Measurements from ENCODE around the gene GBGT1.

Gene GBGT1

GRCh38 chr9:133162861-133163503 lies 732 bp downstream of the GBGT1 start:
- Mint-ChIP-seq H3K36me3 (ENCODE audit: low read depth) (peaks cover 11% of the 10 kb centered on the region), H3K27me3 (ENCODE audit: low read depth, poor library complexity) (peaks cover 20% of the 10 kb centered on the region), H3K9me3 (no peaks in the 10 kb centered on the region), H3K27ac (no peak overlapping the region), H3K4me1 (peaks cover 29% of the 10 kb centered on the region), H3K4me3 (peak overlapping the region; percentile 64)
- no peak for DNase-seq
- no peak for TF ChIP-seq CTCF (IDR thresholded peaks at IDR 0.05)

GRCh38 chr9:133161547-133161950 lies 2.2 kb downstream of the GBGT1 start:
- Mint-ChIP-seq H3K27ac (no peak overlapping the region), H3K36me3 (ENCODE audit: low read depth) (peaks cover 11% of the 10 kb centered on the region), H3K27me3 (ENCODE audit: low read depth, poor library complexity) (peaks cover 20% of the 10 kb centered on the region), H3K9me3 (no peaks in the 10 kb centered on the region), H3K4me3 (no peak overlapping the region), H3K4me1 (peaks cover 23% of the 10 kb centered on the region)
- DNase-seq, result no peak
- no peak for TF ChIP-seq CTCF (IDR thresholded peaks at IDR 0.05)

DNA sequence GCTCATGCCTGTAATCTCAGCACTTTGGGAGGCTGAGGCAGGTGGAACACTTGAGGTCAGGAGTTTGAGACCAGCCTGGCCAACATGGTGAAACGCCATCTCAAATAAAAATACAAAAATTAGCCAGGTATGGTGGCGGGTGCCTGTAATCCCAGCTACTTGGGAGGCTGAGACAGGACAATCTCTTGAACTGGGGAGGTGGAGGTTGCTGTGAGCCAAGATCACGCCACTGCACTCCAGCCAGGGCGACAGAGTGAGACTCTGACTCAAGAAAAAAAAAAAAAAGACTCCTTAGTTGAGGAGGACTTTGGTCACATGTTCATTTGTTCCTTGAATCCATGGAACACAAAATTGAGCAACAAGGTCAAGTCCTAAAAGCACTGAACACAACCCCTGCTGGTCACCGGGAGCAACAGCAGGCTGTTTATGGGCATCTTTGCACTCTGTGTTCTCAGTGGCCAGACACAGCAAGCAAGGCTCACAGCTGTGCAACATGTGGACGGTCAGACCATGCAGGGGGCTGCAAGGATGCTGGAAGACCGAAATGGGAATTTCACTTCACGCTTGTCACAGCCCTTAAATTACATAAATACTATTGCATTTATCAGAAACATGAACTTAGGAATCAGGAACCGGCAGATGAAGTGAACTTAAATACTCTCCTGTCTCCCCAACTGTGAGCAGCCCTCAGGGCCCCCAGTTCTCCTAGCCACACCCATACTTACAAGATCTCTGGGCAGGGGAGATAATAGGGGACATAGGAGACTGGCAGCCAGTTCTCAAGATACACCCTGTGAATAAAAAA lies 2.8 kb downstream of the GBGT1 start:
- Mint-ChIP-seq H3K27me3 (ENCODE audit: low read depth, poor library complexity) (peaks cover 15% of the 10 kb centered on the region), H3K36me3 (ENCODE audit: low read depth) (peaks cover 11% of the 10 kb centered on the region), H3K27ac (no peak overlapping the region), H3K4me1 (peaks cover 23% of the 10 kb centered on the region), H3K4me3 (no peak overlapping the region), H3K9me3 (no peaks in the 10 kb centered on the region)
- no peak for DNase-seq
- TF ChIP-seq CTCF (IDR thresholded peaks at IDR 0.05), result peak; percentile 62

DNA sequence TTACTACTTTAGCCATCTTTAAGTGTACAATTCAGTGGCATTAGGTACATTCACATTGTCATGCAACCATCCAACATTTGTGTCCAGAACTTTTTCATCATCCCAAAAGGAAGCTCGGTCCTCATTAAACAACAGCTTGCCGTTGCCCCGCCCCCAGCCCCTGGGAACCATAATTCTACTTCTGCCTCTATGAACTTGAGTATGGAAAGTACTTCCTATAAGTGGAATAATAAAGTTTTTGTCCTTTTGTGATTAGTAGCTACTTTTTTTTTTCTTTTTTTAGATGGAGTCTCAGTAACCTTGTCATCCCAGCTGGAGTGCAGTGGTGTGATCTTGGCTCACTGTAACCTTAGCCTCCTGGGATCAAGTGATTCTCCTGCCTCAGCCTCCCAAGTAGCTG lies 5.0 kb downstream of the GBGT1 start:
- H3K27ac Mint-ChIP-seq, result no peak overlapping the region
- DNase-seq, result no peak
- peaks cover 14% of the 10 kb centered on the region for H3K27me3 Mint-ChIP-seq (ENCODE audit: low read depth, poor library complexity)
- peaks cover 11% of the 10 kb centered on the region for H3K36me3 Mint-ChIP-seq (ENCODE audit: low read depth)
- no peak for TF ChIP-seq CTCF (IDR thresholded peaks at IDR 0.05)
- no peak overlapping the region for H3K4me3 Mint-ChIP-seq
- no peaks in the 10 kb centered on the region for H3K9me3 Mint-ChIP-seq
- H3K4me1 Mint-ChIP-seq, result peaks cover 17% of the 10 kb centered on the region

GRCh38 chr9:133155156-133155555 lies 8.6 kb downstream of the GBGT1 start:
- no peak overlapping the region for H3K4me3 Mint-ChIP-seq
- H3K27ac Mint-ChIP-seq, result no peak overlapping the region
- no peaks in the 10 kb centered on the region for H3K9me3 Mint-ChIP-seq
- peaks cover 6% of the 10 kb centered on the region for H3K36me3 Mint-ChIP-seq (ENCODE audit: low read depth)
- H3K27me3 Mint-ChIP-seq (ENCODE audit: low read depth, poor library complexity), result peaks cover under 1% of the 10 kb centered on the region
- DNase-seq, result no peak
- no peak for TF ChIP-seq CTCF (IDR thresholded peaks at IDR 0.05)
- H3K4me1 Mint-ChIP-seq, result peaks cover 25% of the 10 kb centered on the region
